ENCODE results near the gene SRD5A1.

DNA sequence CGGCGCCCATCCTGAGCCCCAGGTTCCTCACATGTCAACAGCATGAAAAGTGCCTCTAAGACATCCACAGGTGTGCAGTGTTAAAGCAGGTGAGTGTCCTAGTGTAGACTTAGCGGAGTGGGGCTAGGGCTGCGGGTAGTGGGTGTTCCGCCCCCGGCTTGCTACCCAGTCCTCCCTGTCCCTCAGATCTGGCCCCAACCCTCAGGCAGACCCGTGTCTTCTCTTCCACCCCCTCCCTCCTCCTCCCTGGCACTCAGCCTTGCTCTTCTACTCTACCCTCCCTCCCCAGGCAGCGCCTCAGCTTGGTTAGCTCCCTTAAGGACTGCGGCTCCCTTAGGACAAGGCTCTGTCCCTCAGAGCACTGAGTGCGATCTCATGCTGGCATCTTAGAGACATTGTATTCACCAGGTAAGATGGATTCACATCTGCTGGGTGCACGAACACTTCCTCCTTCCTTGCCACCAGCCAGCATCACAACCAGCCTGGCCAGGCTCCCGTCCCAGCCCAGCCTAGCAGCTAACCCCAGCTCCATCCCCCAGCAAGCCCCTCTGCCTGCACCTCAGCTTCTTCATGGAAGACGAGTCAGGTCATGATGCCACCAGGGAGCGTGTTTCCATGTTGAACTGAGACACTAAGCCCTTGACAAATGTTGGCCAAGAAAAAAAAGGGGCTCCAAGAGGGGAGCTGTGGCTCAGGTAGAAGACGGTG, 47.1 kb upstream of the SRD5A1 start:
- TF ChIP-seq, protein P1, sequence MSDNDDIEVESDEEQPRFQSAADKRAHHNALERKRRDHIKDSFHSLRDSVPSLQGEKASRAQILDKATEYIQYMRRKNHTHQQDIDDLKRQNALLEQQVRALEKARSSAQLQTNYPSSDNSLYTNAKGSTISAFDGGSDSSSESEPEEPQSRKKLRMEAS (IDR thresholded peaks at IDR 0.05), result no peak
- TF ChIP-seq POLR2AphosphoS5 (IDR thresholded peaks at IDR 0.05; ENCODE audit: low read depth, low read length), result no peak
- TF ChIP-seq, protein P2, sequence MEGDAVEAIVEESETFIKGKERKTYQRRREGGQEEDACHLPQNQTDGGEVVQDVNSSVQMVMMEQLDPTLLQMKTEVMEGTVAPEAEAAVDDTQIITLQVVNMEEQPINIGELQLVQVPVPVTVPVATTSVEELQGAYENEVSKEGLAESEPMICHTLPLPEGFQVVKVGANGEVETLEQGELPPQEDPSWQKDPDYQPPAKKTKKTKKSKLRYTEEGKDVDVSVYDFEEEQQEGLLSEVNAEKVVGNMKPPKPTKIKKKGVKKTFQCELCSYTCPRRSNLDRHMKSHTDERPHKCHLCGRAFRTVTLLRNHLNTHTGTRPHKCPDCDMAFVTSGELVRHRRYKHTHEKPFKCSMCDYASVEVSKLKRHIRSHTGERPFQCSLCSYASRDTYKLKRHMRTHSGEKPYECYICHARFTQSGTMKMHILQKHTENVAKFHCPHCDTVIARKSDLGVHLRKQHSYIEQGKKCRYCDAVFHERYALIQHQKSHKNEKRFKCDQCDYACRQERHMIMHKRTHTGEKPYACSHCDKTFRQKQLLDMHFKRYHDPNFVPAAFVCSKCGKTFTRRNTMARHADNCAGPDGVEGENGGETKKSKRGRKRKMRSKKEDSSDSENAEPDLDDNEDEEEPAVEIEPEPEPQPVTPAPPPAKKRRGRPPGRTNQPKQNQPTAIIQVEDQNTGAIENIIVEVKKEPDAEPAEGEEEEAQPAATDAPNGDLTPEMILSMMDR (IDR thresholded peaks at IDR 0.05; ENCODE audit: control extremely low read depth in 1 of 3, insufficient read depth in 1 of 3, low read depth in 1 of 3, low read length in 3 of 3), result no peak
- no peak for TF ChIP-seq SP1 (IDR thresholded peaks at IDR 0.05; ENCODE audit: low read depth, low read length)
- TF ChIP-seq BCL11A (IDR thresholded peaks at IDR 0.05; ENCODE audit: low read depth in 2 of 2, low read length in 2 of 2), result no peak
- TF ChIP-seq SRF (IDR thresholded peaks at IDR 0.05; ENCODE audit: low read depth, low read length), result no peak
- TF ChIP-seq CEBPB (IDR thresholded peaks at IDR 0.05; ENCODE audit: low read depth, low read length), result no peak
- TF ChIP-seq EZH2 (IDR thresholded peaks at IDR 0.05; ENCODE audit: low read depth, low read length, severe bottlenecking), result no peak
- no peak for TF ChIP-seq CHD1 (IDR thresholded peaks at IDR 0.05; ENCODE audit: low read depth, low read length)
- TF ChIP-seq, protein P3, sequence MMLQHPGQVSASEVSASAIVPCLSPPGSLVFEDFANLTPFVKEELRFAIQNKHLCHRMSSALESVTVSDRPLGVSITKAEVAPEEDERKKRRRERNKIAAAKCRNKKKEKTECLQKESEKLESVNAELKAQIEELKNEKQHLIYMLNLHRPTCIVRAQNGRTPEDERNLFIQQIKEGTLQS (IDR thresholded peaks at IDR 0.05; ENCODE audit: insufficient read depth, low read depth, low read length), result no peak
- TF ChIP-seq JUND (IDR thresholded peaks at IDR 0.05; ENCODE audit: low read length), result no peak
- TF ChIP-seq POLR2A (IDR thresholded peaks at IDR 0.05; ENCODE audit: control extremely low read depth in 1 of 2, low read depth in 2 of 2, low read length in 2 of 2), result no peak

All from H1 (cell line).